Thyroid gland (tissue), 4 donors: ENCODE results near the gene CHST8. TPM values are rescaled to one million over a fixed set of nuclear protein-coding genes. Genes with fewer than 3 reads are reported as not detected.

Source experiments
- DNase-seq, 2 donors: peaks; one replicate each; pipeline ENCODE4 v3.0.0-alpha.2; 2019
- H3K27ac ChIP-seq, 3 donors: fragments of 200-600 bp; sonication (generic); 1 replicate in 2 of 3; 2 replicates in 1 of 3; pipeline ENCODE4 v1.5.1; 2016 to 2019; ENCODE audit warnings: mild to moderate bottlenecking in 1 of 3, moderate library complexity in 1 of 3
- H3K27me3 ChIP-seq: fragments of 200-600 bp; sonication (generic); one replicate; pipeline ENCODE4 v1.5.1; 2019
- H3K36me3 ChIP-seq, 2 donors: fragments of 200-600 bp; sonication (generic); one replicate each; pipeline ENCODE4 v1.5.1; 2016 to 2019
- H3K4me1 ChIP-seq, 2 donors: fragments of 200-600 bp; sonication (generic); one replicate each; pipeline ENCODE4 v1.5.1; 2017 to 2019
- H3K4me3 ChIP-seq, 3 donors: fragments of 200-600 bp; sonication (generic); replicated peaks in 1 of 3; 1 replicate in 2 of 3; 2 replicates in 1 of 3; pipeline ENCODE4 v1.5.1; 2016; ENCODE audit warnings: mild to moderate bottlenecking in 1 of 3
- H3K9me3 ChIP-seq: fragments of 200-600 bp; sonication (generic); one replicate; pipeline ENCODE4 v1.5.1; 2017
- CTCF ChIP-seq, 6 experiments: fragments of 200-600 bp in 3 of 6; fragments of 450-650 bp in 3 of 6; sonication (generic) in 3 of 6; IDR thresholded peaks; one replicate each; pipeline ENCODE4 v1.5.1; 2016 to 2019; ENCODE audit warnings: antibody characterized with exemption in 6 of 6, mild to moderate bottlenecking in 2 of 6, inconsistent platforms in 1 of 6, moderate library complexity in 1 of 6
- POLR2A ChIP-seq, 2 donors: fragments of 450-650 bp; IDR thresholded peaks; one replicate each; pipeline ENCODE4 v1.6.1; 2017; ENCODE audit warnings: antibody characterized with exemption in 2 of 2, mild to moderate bottlenecking in 2 of 2, moderate library complexity in 1 of 2
- WGBS, 2 donors: methylation state at CpG; one replicate each; pipeline ENCODE4 v1.1.5; 2017; 5-methylcytosine and 5-hydroxymethylcytosine counted together
- intact Hi-C: fragments of 100-400 bp; cut with DNase I; formaldehyde crosslinking; loops from one replicate; pipeline ENCODE4 v1.15.1; 2023
- total RNA-seq, 4 donors: library from RNA; depleted of rRNA; stranded (reverse); fragments of >200 nt; gene quantifications; one replicate each; pipeline ENCODE4 v1.2.3, GENCODE V29; 2016

CHST8 gene
- total RNA-seq, 4 donors from 2014 or later, result 0.83 to 2.6 (median 1.4) TPM; not detected in 1

- H3K36me3 ChIP-seq, result no peaks in the 10 kb centered on the region
- TF ChIP-seq POLR2A (IDR thresholded peaks at IDR 0.05), result no peak
- TF ChIP-seq CTCF (IDR thresholded peaks at IDR 0.05), result no peak
- intact Hi-C loops, result no loop called here
- peaks cover 5 to 16% of the 10 kb centered on the region in 2 donors for H3K4me1 ChIP-seq
- DNase-seq, result no peak
- H3K9me3 ChIP-seq, result no peaks in the 10 kb centered on the region
- no peak overlapping the region for H3K27ac ChIP-seq
- H3K27me3 ChIP-seq, result no peaks in the 10 kb centered on the region
- 83 to 88% methylated on average over 2 of the region's 2 CpGs for WGBS, 2 donors
- H3K4me3 ChIP-seq, result no peak overlapping the region
Observed at GRCh38 chr19:33821871-33822270, 200.1 kb downstream of the CHST8 start.

Other genes with a start within 250 kb of the CHST8 start
- 10 to 100 TPM; 19.8 to 33.8 (median 26.7) TPM for gene CEBPG, start 248.2 kb upstream of the CHST8 start, total RNA-seq
- gene PEPD, start 100.2 kb upstream of the CHST8 start, total RNA-seq, result 100 to 1,000 TPM in 2 of 4 donors, 10 to 100 TPM in 2; 76.8 to 121 (median 102) TPM
- 10 to 100 TPM; 28.4 to 97.1 (median 50.3) TPM for gene KCTD15, start 174.9 kb downstream of the CHST8 start, total RNA-seq